ENCODE data around the gene GABRA6.

GABRA6 gene

GRCh38 chr5:161676103-161676502 lies 9.4 kb upstream of the GABRA6 start:
- no peak for DNase-seq (ENCODE audit: low read depth)

DNA sequence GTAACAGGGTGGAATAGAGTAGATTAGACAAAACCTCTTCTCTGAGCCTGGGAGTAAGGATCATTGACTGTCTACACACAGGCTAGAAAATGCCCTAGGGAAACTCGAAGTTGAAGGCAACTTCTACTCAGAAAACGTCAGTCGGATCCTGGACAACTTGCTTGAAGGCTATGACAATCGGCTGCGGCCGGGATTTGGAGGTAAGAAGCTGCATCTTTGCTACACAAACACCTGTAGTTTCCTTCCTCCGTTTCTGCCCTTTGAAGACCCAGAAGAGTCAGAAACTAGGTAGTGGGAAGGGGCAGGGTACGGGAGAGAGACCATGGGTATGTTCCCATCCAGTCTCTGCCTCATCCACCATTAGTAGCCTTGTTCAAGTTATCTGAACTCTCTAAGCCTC lies 628 bp downstream of the GABRA6 start:
- no peak for DNase-seq (ENCODE audit: low read depth)
- H3K4me3 ChIP-seq (ENCODE audit: control insufficient read depth, low read depth, low read length): no peak overlapping the region
- TF ChIP-seq, protein P1, sequence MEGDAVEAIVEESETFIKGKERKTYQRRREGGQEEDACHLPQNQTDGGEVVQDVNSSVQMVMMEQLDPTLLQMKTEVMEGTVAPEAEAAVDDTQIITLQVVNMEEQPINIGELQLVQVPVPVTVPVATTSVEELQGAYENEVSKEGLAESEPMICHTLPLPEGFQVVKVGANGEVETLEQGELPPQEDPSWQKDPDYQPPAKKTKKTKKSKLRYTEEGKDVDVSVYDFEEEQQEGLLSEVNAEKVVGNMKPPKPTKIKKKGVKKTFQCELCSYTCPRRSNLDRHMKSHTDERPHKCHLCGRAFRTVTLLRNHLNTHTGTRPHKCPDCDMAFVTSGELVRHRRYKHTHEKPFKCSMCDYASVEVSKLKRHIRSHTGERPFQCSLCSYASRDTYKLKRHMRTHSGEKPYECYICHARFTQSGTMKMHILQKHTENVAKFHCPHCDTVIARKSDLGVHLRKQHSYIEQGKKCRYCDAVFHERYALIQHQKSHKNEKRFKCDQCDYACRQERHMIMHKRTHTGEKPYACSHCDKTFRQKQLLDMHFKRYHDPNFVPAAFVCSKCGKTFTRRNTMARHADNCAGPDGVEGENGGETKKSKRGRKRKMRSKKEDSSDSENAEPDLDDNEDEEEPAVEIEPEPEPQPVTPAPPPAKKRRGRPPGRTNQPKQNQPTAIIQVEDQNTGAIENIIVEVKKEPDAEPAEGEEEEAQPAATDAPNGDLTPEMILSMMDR (IDR thresholded peaks at IDR 0.05; ENCODE audit: control insufficient read depth, insufficient read depth, low read depth, low read length, missing control alignments): no peak

More at GRCh38 chr5:161676103-161676502, 9.4 kb upstream of the GABRA6 start:
- no peak overlapping the region for H3K4me3 ChIP-seq (ENCODE audit: control insufficient read depth, low read depth, low read length)
- TF ChIP-seq, protein P1 (IDR thresholded peaks at IDR 0.05; ENCODE audit: control insufficient read depth, insufficient read depth, low read depth, low read length, missing control alignments): no peak

GRCh38 chr5:161686881-161687280 lies 1.4 kb downstream of the GABRA6 start:
- H3K4me3 ChIP-seq (ENCODE audit: control insufficient read depth, low read depth, low read length): no peak overlapping the region
- TF ChIP-seq, protein P1 (IDR thresholded peaks at IDR 0.05; ENCODE audit: control insufficient read depth, insufficient read depth, low read depth, low read length, missing control alignments): no peak
- no peak for DNase-seq (ENCODE audit: low read depth)

DNA sequence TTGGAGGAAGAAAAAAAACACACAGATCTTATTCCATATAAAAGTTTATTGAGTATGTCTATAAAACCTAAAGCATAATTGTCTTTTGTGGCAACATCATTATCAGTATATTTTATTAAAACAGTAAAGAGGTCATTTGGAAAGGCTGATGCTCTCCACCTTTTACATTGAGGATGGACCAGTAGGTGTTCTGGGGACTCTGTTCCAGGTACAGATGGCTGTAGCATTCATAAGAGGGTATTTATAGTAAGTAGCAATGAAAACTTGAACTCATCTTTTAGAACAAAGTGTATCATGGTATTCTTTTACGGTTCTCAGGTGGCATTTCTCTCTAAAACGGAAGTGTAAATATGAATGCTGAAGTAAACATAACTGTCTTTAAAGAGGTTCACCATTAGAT lies 1.8 kb downstream of the GABRA6 start:
- no peak overlapping the region for H3K4me3 ChIP-seq (ENCODE audit: control insufficient read depth, low read depth, low read length)
- TF ChIP-seq, protein P1 (IDR thresholded peaks at IDR 0.05; ENCODE audit: control insufficient read depth, insufficient read depth, low read depth, low read length, missing control alignments): no peak
- no peak for DNase-seq (ENCODE audit: low read depth)

DNA sequence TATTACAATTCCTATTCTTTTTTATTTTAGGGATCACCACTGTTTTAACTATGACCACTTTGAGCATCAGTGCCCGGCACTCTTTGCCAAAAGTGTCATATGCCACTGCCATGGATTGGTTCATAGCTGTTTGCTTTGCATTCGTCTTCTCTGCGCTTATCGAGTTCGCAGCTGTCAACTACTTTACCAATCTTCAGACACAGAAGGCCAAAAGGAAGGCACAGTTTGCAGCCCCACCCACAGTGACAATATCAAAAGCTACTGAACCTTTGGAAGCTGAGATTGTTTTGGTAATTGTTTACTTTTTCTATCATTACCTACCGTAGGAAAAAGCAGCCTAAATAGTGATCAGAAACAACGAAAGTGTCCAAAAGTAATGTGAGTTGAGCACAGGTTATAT lies 6.4 kb downstream of the GABRA6 start:
- TF ChIP-seq, protein P1 (IDR thresholded peaks at IDR 0.05; ENCODE audit: control insufficient read depth, insufficient read depth, low read depth, low read length, missing control alignments): no peak
- DNase-seq (ENCODE audit: low read depth): no peak
- H3K4me3 ChIP-seq (ENCODE audit: control insufficient read depth, low read depth, low read length): no peak overlapping the region

DNA sequence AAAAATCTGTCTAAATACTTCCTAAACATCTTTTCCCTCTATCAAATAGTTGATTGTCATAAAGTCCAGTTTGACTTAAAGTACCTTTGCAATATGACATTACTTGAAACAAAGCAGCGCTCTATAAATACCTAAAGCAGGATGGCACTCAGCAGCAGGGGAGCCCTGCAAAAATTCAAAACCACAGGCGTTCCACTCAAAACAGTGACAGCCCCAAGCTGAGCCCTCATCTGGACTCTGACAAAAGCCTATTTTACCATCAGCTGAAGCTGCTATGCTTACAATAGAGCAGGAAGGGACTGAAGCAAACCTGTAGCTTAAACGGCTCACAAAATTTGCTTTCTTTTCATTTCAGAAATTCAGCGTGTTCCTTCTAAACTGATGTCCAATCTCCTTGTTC lies 11.5 kb downstream of the GABRA6 start:
- TF ChIP-seq, protein P1 (IDR thresholded peaks at IDR 0.05; ENCODE audit: control insufficient read depth, insufficient read depth, low read depth, low read length, missing control alignments): no peak
- no peak for DNase-seq (ENCODE audit: low read depth)
- H3K4me3 ChIP-seq (ENCODE audit: control insufficient read depth, low read depth, low read length): no peak overlapping the region

DNA sequence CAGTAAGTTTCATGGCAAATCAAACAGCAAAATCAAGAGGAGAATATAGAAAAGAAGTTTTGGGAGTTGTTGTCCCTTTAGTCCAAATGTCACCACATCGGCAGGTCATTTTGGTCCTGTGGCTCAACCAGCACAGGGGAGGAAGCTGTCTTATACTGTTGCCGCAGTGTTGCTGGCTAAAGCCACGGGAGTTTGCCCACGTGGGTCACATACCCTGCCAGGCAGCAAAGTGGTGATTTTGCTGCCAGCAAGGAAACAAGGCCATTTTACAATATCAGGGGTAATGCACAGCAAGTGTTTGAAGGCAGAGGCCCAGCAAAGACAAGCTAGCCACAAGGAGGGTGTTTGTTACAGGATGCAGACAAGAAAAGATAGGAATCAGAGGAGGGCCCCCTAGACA lies 14.5 kb downstream of the GABRA6 start:
- DNase-seq (ENCODE audit: low read depth): no peak
- H3K4me3 ChIP-seq (ENCODE audit: control insufficient read depth, low read depth, low read length): no peak overlapping the region
- TF ChIP-seq, protein P1 (IDR thresholded peaks at IDR 0.05; ENCODE audit: control insufficient read depth, insufficient read depth, low read depth, low read length, missing control alignments): no peak

Data from AG09309 (cell line).